ENCODE data around the gene BTF3L4.
"Not testable (repeated sequence)": the region's sequence is repeated elsewhere in the genome, so short reads cannot be mapped to it uniquely, and the experiment has no call there.

Gene BTF3L4

DNA sequence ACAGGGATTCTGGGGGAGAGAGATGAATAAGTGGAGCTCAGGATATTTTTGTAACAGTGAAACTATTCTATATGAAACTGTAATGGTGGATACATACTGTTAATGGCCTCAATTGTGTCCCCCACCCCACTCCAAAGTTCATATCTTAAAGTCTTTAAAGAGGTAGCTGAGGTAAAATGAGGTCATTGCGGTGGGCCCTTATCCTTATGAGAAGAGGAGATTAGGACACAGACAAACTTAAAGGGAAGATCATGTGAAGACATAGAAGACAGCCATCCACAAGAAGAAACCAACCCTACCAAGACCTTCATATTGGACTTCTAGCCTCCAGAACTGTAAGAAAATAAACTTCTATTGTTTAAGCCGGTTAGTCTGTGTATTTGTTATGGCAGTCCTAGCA, 10.9 kb upstream of the BTF3L4 start:
- DNase-seq: no peak

DNA sequence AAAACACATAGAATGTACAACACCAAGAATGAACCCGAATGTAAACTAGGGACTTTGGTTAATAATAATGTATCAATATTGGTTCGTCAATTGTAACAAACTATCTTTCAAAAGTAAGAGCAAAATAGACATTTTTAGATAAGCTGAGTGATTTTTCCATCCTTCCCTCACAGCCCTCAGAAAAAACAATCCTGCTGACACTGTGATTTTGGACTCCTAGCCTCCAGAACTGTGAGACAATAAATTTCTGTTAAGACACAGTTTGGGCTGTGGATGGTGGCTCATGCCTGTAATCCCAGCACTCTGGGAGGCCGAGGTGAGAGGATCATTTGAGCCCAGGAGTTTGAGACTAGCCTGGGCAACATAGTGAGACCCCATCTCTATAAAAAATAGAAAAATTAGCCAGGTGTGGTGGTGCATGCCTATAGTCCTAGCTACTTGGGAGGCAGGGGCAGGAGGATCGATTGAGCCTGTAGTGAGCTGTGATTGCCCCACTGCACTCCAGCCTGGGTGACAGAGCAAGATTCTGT, 10.4 kb upstream of the BTF3L4 start:
- not testable (repeated sequence) for ATAC-seq, H3K9me3 Mint-ChIP-seq, H3K4me3 Mint-ChIP-seq, DNase-seq, H3K27me3 Mint-ChIP-seq
- H3K4me1 Mint-ChIP-seq: peaks cover 14% of the 10 kb centered on the region
- peak overlapping the region in 1 of 2 donors; percentile 37 for H3K27ac Mint-ChIP-seq

More for the DNA sequence above, 10.9 kb upstream of the BTF3L4 start:
- no peak overlapping the region for H3K4me3 Mint-ChIP-seq
- no peak overlapping the region for H3K27ac Mint-ChIP-seq
- no peaks in the 10 kb centered on the region for H3K27me3 Mint-ChIP-seq
- H3K9me3 Mint-ChIP-seq: no peaks in the 10 kb centered on the region
- no peak for ATAC-seq
- peaks cover 9% of the 10 kb centered on the region for H3K4me1 Mint-ChIP-seq

DNA sequence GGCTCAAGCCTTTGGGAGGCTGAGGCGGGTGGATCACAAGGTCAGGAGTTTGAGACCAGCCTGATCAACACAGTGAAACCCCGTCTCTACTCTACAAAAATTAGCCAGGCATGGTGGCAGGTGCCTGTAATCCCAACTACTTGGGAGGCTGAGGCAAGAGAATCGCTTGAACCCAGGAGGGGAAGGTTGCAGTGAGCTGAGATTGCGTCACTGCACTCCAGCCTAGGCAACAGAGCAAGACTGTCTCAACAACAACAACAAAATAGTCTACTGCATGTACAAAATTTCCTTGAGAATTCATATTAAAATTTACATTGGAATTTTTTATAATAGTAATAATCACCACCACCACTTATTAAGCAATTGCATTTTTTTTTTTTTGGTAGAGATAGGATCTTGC, 6.8 kb upstream of the BTF3L4 start:
- not testable (repeated sequence) for ATAC-seq, H3K27ac Mint-ChIP-seq
- peaks cover 40% of the 10 kb centered on the region for H3K4me1 Mint-ChIP-seq

DNA sequence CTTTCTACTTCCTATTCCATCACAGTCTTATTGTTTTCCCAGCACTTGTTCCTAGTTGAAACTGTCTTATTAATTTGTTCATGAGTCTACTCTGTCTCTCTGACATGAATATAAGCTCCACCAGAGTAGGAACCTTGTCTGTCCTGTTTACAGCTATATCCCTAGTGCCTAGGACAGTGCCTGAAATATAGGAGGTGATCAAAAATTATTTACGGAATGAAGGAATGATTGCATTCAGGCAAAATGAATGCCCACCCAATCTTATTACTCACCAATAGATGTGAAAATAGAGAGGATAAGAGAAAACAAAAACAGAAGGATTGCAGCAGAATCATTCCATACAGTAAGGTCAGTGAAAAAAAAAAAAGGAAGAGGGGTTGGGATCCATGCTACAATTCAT, 2.2 kb upstream of the BTF3L4 start:
- Mint-ChIP-seq H3K4me3 (peak overlapping the region; percentile 93 to 99), H3K27ac (peak overlapping the region in 1 of 2 donors; percentile 82), H3K4me1 (peaks cover 59% of the 10 kb centered on the region), H3K9me3 (no peaks in the 10 kb centered on the region), H3K27me3 (no peaks in the 10 kb centered on the region)
- ATAC-seq (no peak), DNase-seq (no peak)

More for the DNA sequence above, 6.8 kb upstream of the BTF3L4 start:
- DNase-seq, H3K4me3 Mint-ChIP-seq, H3K9me3 Mint-ChIP-seq, H3K27me3 Mint-ChIP-seq: not testable (repeated sequence)

DNA sequence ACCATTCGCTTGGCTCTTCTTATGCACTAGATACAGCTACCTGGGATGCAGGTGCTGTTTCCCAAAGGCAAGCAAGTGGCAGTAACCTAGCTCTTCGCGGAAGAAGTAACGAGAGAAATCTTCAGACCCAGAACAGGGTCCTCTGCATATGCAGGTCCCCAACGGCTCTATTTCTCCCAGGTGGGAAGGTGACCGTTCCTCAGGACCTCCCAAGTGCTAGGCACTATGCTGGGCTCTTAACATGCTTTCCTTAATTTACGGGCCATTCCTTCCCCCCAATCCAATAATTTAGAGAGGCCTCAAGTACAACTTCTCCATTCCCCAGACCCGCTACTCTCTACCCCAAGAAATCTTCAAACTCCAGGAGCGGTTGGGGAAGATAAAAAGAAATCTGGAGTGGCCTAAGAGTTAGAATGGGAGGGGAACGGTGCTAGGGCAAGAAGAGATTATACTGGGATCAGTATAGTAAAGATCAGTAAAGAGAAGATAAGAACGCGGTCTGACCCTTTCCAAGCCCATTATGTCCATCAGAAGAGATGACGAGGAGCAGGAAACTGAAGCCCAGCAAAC, 1.5 kb upstream of the BTF3L4 start:
- DNase-seq (peak in 1 of 2 donors; percentile 3), ATAC-seq (no peak)
- Mint-ChIP-seq H3K4me1 (peaks cover 63% of the 10 kb centered on the region), H3K27ac (peak overlapping the region; percentile 97 to 98), H3K9me3 (no peaks in the 10 kb centered on the region), H3K27me3 (no peaks in the 10 kb centered on the region), H3K4me3 (peak overlapping the region; percentile 93 to 99)

DNA sequence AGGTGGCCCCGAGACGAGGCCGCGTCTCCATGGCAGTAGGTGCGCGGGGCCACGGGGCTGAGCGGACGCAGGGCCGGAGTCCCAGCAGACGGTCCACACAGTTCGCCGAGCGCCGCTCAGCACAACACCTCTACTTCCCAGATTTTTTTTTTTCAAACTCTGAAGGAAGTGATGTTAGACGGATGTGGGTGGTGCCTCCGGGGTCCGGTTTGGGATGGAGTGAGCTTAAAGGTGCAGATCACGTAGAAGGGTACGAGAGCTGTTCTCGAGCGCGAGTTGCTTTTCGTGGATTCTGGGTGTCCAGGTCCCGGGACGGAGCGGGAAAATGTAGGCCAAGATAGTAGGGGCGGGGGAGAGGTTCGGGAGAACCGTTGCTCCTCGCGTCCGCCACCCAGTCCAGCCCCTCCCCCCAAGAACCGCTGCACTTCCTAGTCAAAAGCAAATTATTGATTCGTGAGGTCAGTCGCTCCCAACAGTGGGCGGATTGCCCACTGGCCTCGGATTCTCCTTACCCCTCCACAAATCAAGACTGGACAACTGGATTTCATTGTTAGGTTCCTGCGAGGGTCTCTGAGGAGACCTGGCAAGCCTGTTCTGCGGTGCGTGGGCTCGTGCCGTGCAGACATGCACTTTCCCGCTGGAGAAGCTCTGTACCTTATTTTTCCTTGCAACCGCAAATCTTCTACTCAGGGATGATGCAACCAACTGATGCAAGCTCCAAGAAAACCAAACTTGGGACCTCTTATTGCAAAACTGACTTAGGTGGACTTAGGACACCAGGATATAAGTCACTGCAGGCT, 829 bp upstream of the BTF3L4 start, which contains the start of gene TXNDC12:
TSS of gene TXNDC12 (minus strand) at position 126 of the 800 bp plus-strand sequence. CDS start at position 31, 95 bp downstream.
- H3K4me1 Mint-ChIP-seq: peaks cover 59% of the 10 kb centered on the region
- peak; percentile 56 for ATAC-seq

DNA sequence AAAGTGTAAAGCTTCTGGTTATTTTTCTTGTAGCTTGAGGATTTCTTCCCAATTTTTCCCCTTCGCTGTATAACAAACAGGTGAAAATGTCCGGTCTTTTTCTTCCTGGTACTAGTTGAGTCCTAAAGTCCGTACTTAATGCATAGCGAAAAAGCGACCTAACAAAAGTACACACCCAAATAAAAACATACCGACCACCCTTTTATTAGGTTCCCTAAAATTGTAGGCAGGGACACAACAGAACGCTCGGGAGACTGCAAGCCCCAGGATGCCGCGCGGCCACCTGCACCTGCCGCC, 281 bp upstream of the BTF3L4 start:
- ATAC-seq (no peak), DNase-seq (no peak)
- H3K4me1 Mint-ChIP-seq: peaks cover 54% of the 10 kb centered on the region
- peak overlapping the region; percentile 93 to 99 for H3K4me3 Mint-ChIP-seq
- H3K9me3 Mint-ChIP-seq: no peaks in the 10 kb centered on the region
- H3K27ac Mint-ChIP-seq: peak overlapping the region; percentile 97 to 98
- no peaks in the 10 kb centered on the region for H3K27me3 Mint-ChIP-seq

More for the DNA sequence above, 829 bp upstream of the BTF3L4 start, which contains the start of gene TXNDC12:
- Mint-ChIP-seq H3K27ac (peak within 1 kb of the TSS; percentile 97 to 98), H3K9me3 (no peaks in the 10 kb centered on the region), H3K27me3 (no peaks in the 10 kb centered on the region), H3K4me3 (peak within 1 kb of the TSS; percentile 93 to 99)
- peak; percentile 48 to 70 for DNase-seq

DNA sequence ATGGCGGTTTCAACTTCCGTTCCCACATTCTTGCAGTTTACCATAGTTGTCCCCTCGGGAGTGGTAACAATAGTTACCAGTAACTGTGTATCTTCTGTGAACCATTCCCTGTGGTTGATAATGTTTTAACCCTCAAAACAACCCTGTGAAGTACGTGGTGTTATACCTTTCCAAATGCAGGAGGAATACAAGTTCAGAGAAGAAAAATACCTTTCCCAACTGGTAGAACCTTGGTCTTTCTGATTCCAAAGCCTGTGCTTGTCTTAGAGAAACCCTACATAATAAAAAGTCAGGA, 789 bp downstream of the BTF3L4 start:
- peak overlapping the region; percentile 98 for H3K27ac Mint-ChIP-seq
- no peaks in the 10 kb centered on the region for H3K27me3 Mint-ChIP-seq
- no peak for DNase-seq
- peaks cover 51% of the 10 kb centered on the region for H3K4me1 Mint-ChIP-seq
- no peaks in the 10 kb centered on the region for H3K9me3 Mint-ChIP-seq
- peak overlapping the region; percentile 93 to 94 for H3K4me3 Mint-ChIP-seq
- no peak for ATAC-seq

DNA sequence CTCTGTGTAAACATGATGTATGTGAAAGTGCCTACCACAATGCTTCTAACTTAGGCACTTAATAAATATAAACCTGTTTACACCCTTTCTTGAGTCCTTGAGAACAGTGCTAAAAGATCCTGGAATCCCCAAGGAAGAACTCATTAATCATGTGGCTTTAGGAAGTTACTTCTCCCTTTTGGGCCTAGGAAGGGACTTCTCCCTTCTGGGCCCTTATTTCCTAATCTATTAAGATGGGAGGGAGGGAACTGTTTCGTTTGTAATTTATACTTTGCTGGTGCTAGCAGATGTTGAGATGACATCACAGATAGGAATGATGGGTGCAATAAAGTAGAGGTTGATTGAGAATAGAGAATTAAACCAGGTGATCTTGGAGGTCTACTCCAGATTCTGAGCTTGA, 1.2 kb downstream of the BTF3L4 start:
- Mint-ChIP-seq H3K4me1 (peaks cover 49% of the 10 kb centered on the region), H3K9me3 (no peaks in the 10 kb centered on the region), H3K27ac (peak overlapping the region; percentile 98), H3K4me3 (peak overlapping the region; percentile 93 to 94), H3K27me3 (no peaks in the 10 kb centered on the region)
- ATAC-seq (no peak), DNase-seq (no peak)

DNA sequence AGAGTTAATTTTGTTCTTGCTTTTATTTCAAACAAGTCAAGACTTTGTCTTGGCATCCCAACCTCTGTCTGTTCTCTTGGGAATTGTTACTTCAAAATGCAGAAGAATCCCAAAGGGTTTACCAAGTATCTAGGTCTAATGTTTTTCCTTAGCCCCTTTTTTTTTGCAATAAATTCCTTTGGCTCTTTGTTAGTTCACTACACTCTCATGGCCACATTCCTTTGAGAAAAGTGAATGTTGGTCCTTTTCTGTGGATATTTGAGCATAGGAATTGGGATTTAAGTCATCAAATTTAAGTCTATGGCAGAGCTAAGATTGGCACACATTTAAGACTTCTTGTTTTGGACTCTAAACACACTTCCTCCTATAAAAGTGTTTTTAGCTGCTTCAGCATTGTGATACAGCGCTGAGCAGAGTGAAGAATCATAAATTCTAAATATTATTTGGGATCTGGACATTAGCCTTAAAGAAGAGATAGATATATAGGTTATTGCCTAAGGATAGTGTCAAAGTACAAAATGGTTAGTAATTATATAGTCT, 1.9 kb downstream of the BTF3L4 start:
- H3K27ac Mint-ChIP-seq: peak overlapping the region in 1 of 2 donors; percentile 35
- ATAC-seq: no peak
- no peaks in the 10 kb centered on the region for H3K27me3 Mint-ChIP-seq
- peaks cover 45% of the 10 kb centered on the region for H3K4me1 Mint-ChIP-seq
- DNase-seq: no peak
- H3K9me3 Mint-ChIP-seq: no peaks in the 10 kb centered on the region
- peak overlapping the region; percentile 93 to 94 for H3K4me3 Mint-ChIP-seq

DNA sequence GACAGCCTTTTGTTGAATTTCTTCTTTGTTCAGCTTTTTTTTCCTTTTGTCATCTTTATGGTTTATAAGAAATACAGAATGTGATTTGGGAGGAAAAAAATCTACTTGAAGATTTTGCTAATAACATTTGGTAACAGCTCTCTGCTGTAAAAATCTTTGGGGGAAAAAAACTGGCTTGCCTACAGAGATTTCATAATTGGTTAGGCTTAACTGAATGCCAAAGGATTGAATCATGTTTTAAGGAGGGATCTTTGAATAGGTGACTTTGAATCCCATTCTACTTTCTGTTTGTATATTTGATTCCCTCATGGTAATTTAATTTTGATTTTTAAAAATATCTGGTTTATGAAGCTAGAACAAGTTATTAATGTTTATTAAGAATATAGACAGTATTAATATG, 3.2 kb downstream of the BTF3L4 start:
- ATAC-seq (no peak), DNase-seq (no peak)
- Mint-ChIP-seq H3K27ac (peak overlapping the region in 1 of 2 donors; percentile 8), H3K4me1 (peaks cover 39% of the 10 kb centered on the region), H3K4me3 (no peak overlapping the region), H3K27me3 (no peaks in the 10 kb centered on the region), H3K9me3 (no peaks in the 10 kb centered on the region)

DNA sequence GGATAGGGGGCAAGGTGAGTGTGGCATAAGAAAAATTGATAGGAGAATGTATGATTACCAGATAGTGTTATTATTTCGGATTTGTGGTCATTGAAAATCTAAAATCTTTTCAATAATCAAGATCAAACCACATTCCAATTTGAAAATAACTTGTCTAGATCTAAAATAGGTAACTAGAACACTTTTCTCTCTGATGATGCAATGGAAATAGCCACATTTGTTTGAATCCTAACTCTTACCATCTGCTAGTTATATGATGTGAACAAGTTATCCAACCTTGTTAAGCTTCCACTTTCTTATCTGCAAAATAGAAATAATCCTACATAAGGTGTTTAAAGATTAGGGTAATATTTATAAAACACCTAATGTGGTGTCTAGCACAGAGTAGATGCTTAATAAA, 3.8 kb downstream of the BTF3L4 start:
- Mint-ChIP-seq H3K4me3 (no peak overlapping the region), H3K27me3 (no peaks in the 10 kb centered on the region), H3K27ac (no peak overlapping the region), H3K9me3 (no peaks in the 10 kb centered on the region), H3K4me1 (peaks cover 33% of the 10 kb centered on the region)
- ATAC-seq: no peak
- DNase-seq: no peak

DNA sequence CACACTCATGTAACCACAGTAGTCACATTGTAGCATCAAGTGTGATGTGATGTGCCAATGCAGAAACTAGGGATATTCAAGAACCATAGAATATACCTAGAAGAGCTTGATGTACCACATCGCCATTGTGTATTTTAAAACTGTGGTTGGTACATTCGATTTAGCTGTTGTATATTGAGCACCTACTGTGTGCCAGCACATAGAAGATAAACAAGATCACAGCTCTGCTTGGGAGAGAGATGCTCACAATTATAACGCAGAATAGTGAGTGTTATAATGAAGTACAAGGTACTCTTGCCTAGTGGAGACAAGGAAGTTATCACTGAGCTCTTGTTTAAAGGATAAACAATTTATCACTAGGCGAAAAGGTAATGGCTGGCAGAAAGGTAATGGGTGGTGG, 4.7 kb downstream of the BTF3L4 start:
- Mint-ChIP-seq H3K27ac (no peak overlapping the region), H3K4me3 (no peak overlapping the region), H3K4me1 (peaks cover 32% of the 10 kb centered on the region), H3K9me3 (no peaks in the 10 kb centered on the region), H3K27me3 (no peaks in the 10 kb centered on the region)
- ATAC-seq: no peak
- no peak for DNase-seq

DNA sequence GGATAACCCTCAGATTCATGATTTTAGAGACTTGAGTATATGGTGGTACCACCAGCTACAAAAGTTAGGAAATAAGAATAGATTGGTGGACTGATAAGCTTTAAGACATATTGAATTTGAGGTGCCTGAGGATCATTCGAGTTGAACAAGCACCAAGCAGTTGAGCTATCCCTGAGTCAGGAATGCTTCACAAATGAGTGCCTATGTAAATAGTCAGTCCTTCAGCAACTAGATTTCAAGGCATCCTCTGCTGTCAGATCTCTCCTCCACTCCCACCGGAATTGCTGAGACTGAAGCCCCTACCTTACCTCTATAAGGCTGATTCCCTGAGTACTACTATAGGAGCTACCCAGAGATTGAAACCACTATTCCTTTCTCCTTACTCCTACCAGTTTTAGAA, 7.1 kb downstream of the BTF3L4 start:
- Mint-ChIP-seq H3K9me3 (no peaks in the 10 kb centered on the region), H3K4me1 (peaks cover 21% of the 10 kb centered on the region), H3K4me3 (no peak overlapping the region), H3K27ac (no peak overlapping the region), H3K27me3 (no peaks in the 10 kb centered on the region)
- DNase-seq (no peak), ATAC-seq (no peak)

DNA sequence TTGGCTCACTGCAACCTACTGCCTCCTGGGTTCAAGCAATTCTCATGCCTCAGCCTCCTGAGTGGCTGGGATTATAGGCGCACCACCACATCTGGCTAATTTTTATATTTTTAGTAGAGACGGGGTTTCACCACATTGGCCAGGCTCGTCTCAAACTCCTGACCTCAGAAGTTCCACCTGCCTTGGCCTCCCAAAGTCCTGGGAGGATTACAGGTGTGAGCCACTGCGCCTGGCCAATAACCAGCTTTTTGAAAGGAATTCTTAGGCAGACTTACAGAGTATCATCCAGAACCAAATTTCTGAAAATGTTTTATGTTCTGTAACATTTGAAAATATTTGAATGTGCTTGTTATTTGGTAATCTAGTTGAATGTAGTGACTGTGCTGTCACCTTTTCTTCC, 14.6 kb downstream of the BTF3L4 start:
- Mint-ChIP-seq H3K4me1 (peaks cover 23% of the 10 kb centered on the region), H3K27me3 (no peaks in the 10 kb centered on the region), H3K9me3 (no peaks in the 10 kb centered on the region), H3K4me3 (no peak overlapping the region), H3K27ac (no peak overlapping the region)
- DNase-seq (no peak), ATAC-seq (no peak)

DNA sequence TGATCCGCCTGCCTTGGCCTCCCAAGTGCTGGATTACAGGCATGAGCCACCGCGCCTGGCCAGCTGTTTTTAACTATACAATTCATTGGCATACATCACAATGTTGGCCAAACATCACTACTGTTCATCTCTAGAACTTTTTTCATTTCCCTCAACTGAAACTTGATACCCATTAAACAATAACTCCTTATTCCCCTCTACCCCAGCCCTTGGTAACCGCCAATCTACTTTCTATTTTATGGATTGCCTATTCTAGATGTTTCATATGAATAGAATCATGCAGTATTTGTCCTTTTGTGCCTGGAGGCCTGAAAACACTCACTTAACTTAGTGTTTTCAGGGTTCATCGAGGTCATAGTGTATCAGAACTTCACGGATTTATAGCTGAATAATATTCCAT, 16.2 kb downstream of the BTF3L4 start:
- peak overlapping the region in 1 of 2 donors; percentile 71 for H3K27ac Mint-ChIP-seq
- peaks cover 19% of the 10 kb centered on the region for H3K4me1 Mint-ChIP-seq
- no peak for DNase-seq
- no peak for ATAC-seq
- no peaks in the 10 kb centered on the region for H3K9me3 Mint-ChIP-seq
- no peaks in the 10 kb centered on the region for H3K27me3 Mint-ChIP-seq
- H3K4me3 Mint-ChIP-seq: no peak overlapping the region
